ENCODE measurements around the gene EBF4. TPM values are rescaled to one million over a fixed set of nuclear protein-coding genes. Genes with fewer than 3 reads are reported as not detected.

Gene EBF4
- total and polyA plus RNA-seq, 2 donors (not counting 1 experiment from before 2014, with no cell fraction given), result 0.81 to 5.0 TPM

DNA sequence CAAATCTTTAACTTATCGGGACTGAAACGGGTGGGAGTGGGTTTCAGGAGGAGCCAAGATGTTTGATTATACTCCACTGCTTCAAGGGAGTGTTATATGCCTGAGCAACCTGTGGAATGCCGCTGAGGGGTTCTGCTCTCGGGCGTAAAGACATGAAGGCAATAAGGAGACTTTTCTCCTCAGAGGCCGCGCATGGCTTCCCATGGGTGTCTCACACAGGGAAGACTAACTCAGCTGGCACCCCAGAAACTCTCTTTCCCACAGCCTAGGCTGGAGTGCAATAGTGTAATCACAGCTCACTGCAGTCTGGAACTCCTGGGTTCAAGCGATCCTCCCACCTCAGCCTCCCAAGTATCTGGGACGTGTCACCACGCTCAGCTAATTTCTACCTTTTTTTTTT is 117.1 kb downstream of the EBF4 start:
- Histone ChIP-seq H3K9ac (ENCODE audit: low read length) (no peak overlapping the region), H3K4me3 (ENCODE audit: control extremely low read depth in 1 of 5, extremely low read depth in 1 of 5, insufficient read depth in 1 of 5, low read depth in 2 of 5, low read length in 4 of 5) (no peak overlapping the region), H2AFZ (ENCODE audit: insufficient read depth, low read depth, low read length, poor library complexity, severe bottlenecking) (no peak overlapping the region), H3K9me3 (ENCODE audit: control extremely low read depth in 1 of 3, control insufficient read depth in 2 of 3, insufficient read depth in 1 of 3, low read length in 2 of 3) (peaks cover 5 to 7% (median 6%) of the 10 kb centered on the region in 3 donors), H3K4me1 (ENCODE audit: control insufficient read depth in 2 of 2, insufficient read depth in 2 of 2, low read length in 2 of 2) (no peaks in the 10 kb centered on the region), H4K20me1 (ENCODE audit: control insufficient read depth, insufficient read depth, low read length, poor library complexity, severe bottlenecking) (no peaks in the 10 kb centered on the region), H3K27me3 (replicated peaks in 1 of 4; ENCODE audit: control extremely low read depth in 1 of 4, control insufficient read depth in 3 of 4, insufficient read depth in 4 of 4, low read length in 3 of 4) (peaks cover 0 to 18% (median 9%) of the 10 kb centered on the region in 4 experiments), H3K27ac (ENCODE audit: low read length in 2 of 2) (no peak overlapping the region), H3K79me2 (ENCODE audit: control insufficient read depth, insufficient read depth, low read length) (no peaks in the 10 kb centered on the region), H3K4me2 (replicated peaks; ENCODE audit: low read depth, low read length, poor library complexity, severe bottlenecking) (no peak overlapping the region), H3K36me3 (replicated peaks in 1 of 2; ENCODE audit: control extremely low read depth in 1 of 2, control insufficient read depth in 1 of 2, extremely low read depth in 1 of 2, insufficient read depth in 2 of 2, low read length in 1 of 2) (no peaks in the 10 kb centered on the region)
- POLR2A ChIA-PET, result interaction anchor here (0.7 kb wide), 1 partner anchor 12 kb away, joined by 9 read pairs; no protein-coding TSS in a partner anchor
- DNase-seq (no peak), ATAC-seq (ENCODE audit: low read depth) (no peak)
- Mint-ChIP-seq H3K9me3 (ENCODE audit: insufficient read depth) (peaks cover 5% of the 10 kb centered on the region), H3K4me1 (no peaks in the 10 kb centered on the region), H3K27me3 (peaks cover 59% of the 10 kb centered on the region), H3K27ac (no peak overlapping the region), H3K4me3 (no peak overlapping the region)
- TF ChIP-seq, protein P1, sequence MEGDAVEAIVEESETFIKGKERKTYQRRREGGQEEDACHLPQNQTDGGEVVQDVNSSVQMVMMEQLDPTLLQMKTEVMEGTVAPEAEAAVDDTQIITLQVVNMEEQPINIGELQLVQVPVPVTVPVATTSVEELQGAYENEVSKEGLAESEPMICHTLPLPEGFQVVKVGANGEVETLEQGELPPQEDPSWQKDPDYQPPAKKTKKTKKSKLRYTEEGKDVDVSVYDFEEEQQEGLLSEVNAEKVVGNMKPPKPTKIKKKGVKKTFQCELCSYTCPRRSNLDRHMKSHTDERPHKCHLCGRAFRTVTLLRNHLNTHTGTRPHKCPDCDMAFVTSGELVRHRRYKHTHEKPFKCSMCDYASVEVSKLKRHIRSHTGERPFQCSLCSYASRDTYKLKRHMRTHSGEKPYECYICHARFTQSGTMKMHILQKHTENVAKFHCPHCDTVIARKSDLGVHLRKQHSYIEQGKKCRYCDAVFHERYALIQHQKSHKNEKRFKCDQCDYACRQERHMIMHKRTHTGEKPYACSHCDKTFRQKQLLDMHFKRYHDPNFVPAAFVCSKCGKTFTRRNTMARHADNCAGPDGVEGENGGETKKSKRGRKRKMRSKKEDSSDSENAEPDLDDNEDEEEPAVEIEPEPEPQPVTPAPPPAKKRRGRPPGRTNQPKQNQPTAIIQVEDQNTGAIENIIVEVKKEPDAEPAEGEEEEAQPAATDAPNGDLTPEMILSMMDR (IDR thresholded peaks at IDR 0.05), result no peak
- TF ChIP-seq EZH2 (IDR thresholded peaks at IDR 0.05; ENCODE audit: borderline replicate concordance, insufficient read depth, low read depth, low read length, poor library complexity, severe bottlenecking), result no peak
- CTCF ChIA-PET, result no interaction called here
- intact Hi-C loops (cut with micrococcal nuclease), result no loop called here
- WGBS (ENCODE audit: insufficient coverage), result 93% methylated on average over 5 of the region's 10 CpGs

Small RNA genes within 50 kb of the gene (small RNA-seq; reads per million reads assigned to genes)
- gene SNORA51 (ENCODE audit: insufficient read length, low read depth, low replicate concordance) (not detected), gene SNORD110 (ENCODE audit: insufficient read length, low read depth, low replicate concordance) (not detected), gene SNORD56 (ENCODE audit: insufficient read length, low read depth, low replicate concordance) (not detected), gene SNORD57 (ENCODE audit: insufficient read length, low read depth, low replicate concordance) (not detected), gene SNORD86 (ENCODE audit: insufficient read length, low read depth, low replicate concordance) (not detected)

Other genes starting within 250 kb of the EBF4 start
- gene SNRPB, start 222.0 kb upstream of the EBF4 start, total RNA-seq, result 117 and 123 TPM in 2 replicates
- 151 and 181 TPM in 2 replicates for gene SNRPB, start 222.0 kb upstream of the EBF4 start, polyA plus RNA-seq
- gene ZNF343, start 183.9 kb upstream of the EBF4 start, total RNA-seq, result 19.8 and 23.4 TPM in 2 replicates
- 11.6 and 12.3 TPM in 2 replicates for gene ZNF343, start 183.9 kb upstream of the EBF4 start, polyA plus RNA-seq
- gene TMC2, start 156.2 kb upstream of the EBF4 start, total RNA-seq, result not detected in 2 replicates
- not detected in 2 replicates for gene TMC2, start 156.2 kb upstream of the EBF4 start, polyA plus RNA-seq
- gene NOP56, start 40.1 kb upstream of the EBF4 start, total RNA-seq, result 229 and 247 TPM in 2 replicates
- 212 and 300 TPM in 2 replicates for gene NOP56, start 40.1 kb upstream of the EBF4 start, polyA plus RNA-seq
- 126 and 131 TPM in 2 replicates for gene IDH3B, start 28.6 kb upstream of the EBF4 start, total RNA-seq
- 225 and 299 TPM in 2 replicates for gene IDH3B, start 28.6 kb upstream of the EBF4 start, polyA plus RNA-seq
- gene CPXM1, start 107.8 kb downstream of the EBF4 start, total RNA-seq, result 1.6 and 1.9 TPM in 2 replicates
- gene CPXM1, start 107.8 kb downstream of the EBF4 start, polyA plus RNA-seq, result 0.21 and 2.0 TPM in 2 replicates
- not detected in 2 replicates for gene C20orf141, start 122.2 kb downstream of the EBF4 start, total RNA-seq
- not detected in 2 replicates for gene C20orf141, start 122.2 kb downstream of the EBF4 start, polyA plus RNA-seq
- gene TMEM239, start 123.6 kb downstream of the EBF4 start, total RNA-seq, result not detected in 2 replicates
- gene TMEM239, start 123.6 kb downstream of the EBF4 start, polyA plus RNA-seq, result not detected in 2 replicates
- gene PCED1A, start 147.9 kb downstream of the EBF4 start, total RNA-seq, result 83.5 and 96.8 TPM in 2 replicates
- 147 and 176 TPM in 2 replicates for gene PCED1A, start 147.9 kb downstream of the EBF4 start, polyA plus RNA-seq
- gene VPS16, start 148.0 kb downstream of the EBF4 start, total RNA-seq, result 59.5 and 63.0 TPM in 2 replicates
- 68.2 and 74.5 TPM in 2 replicates for gene VPS16, start 148.0 kb downstream of the EBF4 start, polyA plus RNA-seq
- gene PTPRA, start 180.7 kb downstream of the EBF4 start, total RNA-seq, result 64.2 and 70.0 TPM in 2 replicates
- 32.1 and 39.6 TPM in 2 replicates for gene PTPRA, start 180.7 kb downstream of the EBF4 start, polyA plus RNA-seq